H1 (cell line): ENCODE measurements around the gene TCHP. TPM values are rescaled to one million over a fixed set of nuclear protein-coding genes. Genes with fewer than 3 reads are reported as not detected.

Experiments used
- CTCF ChIA-PET: fragments of 300-600 bp; sonication (Branson Sonifier 250); formaldehyde crosslinking; loops from one replicate; lab custom pipeline; 2021; ENCODE audit not compliant: partially characterized antibody; lab: Charles Lee
- POLR2A ChIA-PET: fragments of 300-600 bp; sonication (Branson Sonifier 250); formaldehyde crosslinking; loops from one replicate; lab custom pipeline; 2021; ENCODE audit warnings: inconsistent platforms; ENCODE audit not compliant: partially characterized antibody; lab: Charles Lee
- DNase-seq, 2 experiments: peaks; one replicate each; pipeline versions ENCODE4 v3.0.0 to v3.0.0-alpha.2; 2010 to 2022; ENCODE audit warnings: low spot score in 2 of 2, low read depth in 1 of 2, mixed read lengths in 1 of 2
- FAIRE-seq: peaks from 2 replicates; lab custom pipeline; 2011; peaks lifted over from hg19 to GRCh38; lab: Jason Lieb, UNC
- H2AFZ ChIP-seq: 2 replicates; pipeline ENCODE4 v1.8.1; 2012; ENCODE audit warnings: low read length, inconsistent platforms
- H2AK5ac ChIP-seq: 2 replicates; pipeline ENCODE4 v1.6.1; 2013; ENCODE audit warnings: low read depth, low read length
- H2BK120ac ChIP-seq: replicated peaks from 2 replicates; pipeline ENCODE3; 2013; ENCODE audit warnings: low read depth, low read length, inconsistent platforms
- H2BK12ac ChIP-seq: 2 replicates; pipeline ENCODE4 v1.6.1; 2013; ENCODE audit warnings: low read depth, low read length
- H2BK15ac ChIP-seq: 2 replicates; pipeline ENCODE4 v1.6.1; 2013; ENCODE audit warnings: low read length
- H2BK20ac ChIP-seq: 2 replicates; pipeline ENCODE4 v1.6.1; 2013; ENCODE audit warnings: low read length
- H2BK5ac ChIP-seq: 2 replicates; pipeline ENCODE4 v1.6.1; 2013; ENCODE audit warnings: low read depth, low read length
- H3K14ac ChIP-seq: 2 replicates; pipeline ENCODE4 v1.6.1; 2013; ENCODE audit warnings: inconsistent platforms; ENCODE audit not compliant: insufficient read length
- H3K18ac ChIP-seq: 2 replicates; pipeline ENCODE4 v1.6.1; 2013; ENCODE audit warnings: low read length; ENCODE audit errors: extremely low read depth
- H3K23ac ChIP-seq: 2 replicates; pipeline ENCODE4 v1.6.1; 2013; ENCODE audit warnings: inconsistent platforms; ENCODE audit not compliant: insufficient read length
- H3K23me2 ChIP-seq: 2 replicates; pipeline ENCODE4 v1.6.1; 2013; ENCODE audit warnings: low read depth, low read length
- H3K27ac ChIP-seq: 2 replicates; pipeline ENCODE4 v1.6.1; 2011; ENCODE audit warnings: low read depth, low read length, inconsistent platforms
- H3K27me3 ChIP-seq, 4 experiments: replicated peaks in 1 of 4; 1 replicate in 1 of 4; 2 replicates in 3 of 4; pipeline versions ENCODE4 v1.6.1 to v1.8.1; 2011 to 2013; ENCODE audit warnings: low read length in 3 of 4, mild to moderate bottlenecking in 3 of 4, inconsistent platforms in 2 of 4, mixed read lengths in 2 of 4, moderate library complexity in 1 of 4; ENCODE audit not compliant: control insufficient read depth in 3 of 4, insufficient read depth in 3 of 4; ENCODE audit errors: extremely low read depth in 1 of 4
- H3K36me3 ChIP-seq, 4 experiments: 2 replicates each; pipeline versions ENCODE4 v1.6.1 to v1.8.1; 2011 to 2013; ENCODE audit warnings: mild to moderate bottlenecking in 4 of 4, low read length in 3 of 4, moderate library complexity in 2 of 4, control low read depth in 1 of 4, inconsistent platforms in 1 of 4; ENCODE audit not compliant: insufficient read depth in 4 of 4, control insufficient read depth in 2 of 4
- H3K4ac ChIP-seq: replicated peaks from 2 replicates; pipeline ENCODE3; 2013; ENCODE audit warnings: low read length, low read depth, mixed read lengths, inconsistent platforms; ENCODE audit not compliant: insufficient read length
- H3K4me1 ChIP-seq, 4 experiments: replicated peaks in 1 of 4; 1 replicate in 1 of 4; 2 replicates in 3 of 4; pipeline versions ENCODE4 v1.6.1 to v1.8.1; 2011 to 2013; ENCODE audit warnings: low read length in 3 of 4, inconsistent platforms in 2 of 4, mixed read lengths in 1 of 4; ENCODE audit not compliant: insufficient read depth in 4 of 4, control insufficient read depth in 3 of 4
- H3K4me2 ChIP-seq, 2 experiments: 2 replicates each; pipeline versions ENCODE4 v1.6.1 to v1.8.1; 2011 to 2013; ENCODE audit warnings: low read depth in 2 of 2, low read length in 2 of 2, control low read depth in 1 of 2, inconsistent platforms in 1 of 2, mild to moderate bottlenecking in 1 of 2; ENCODE audit not compliant: insufficient read depth in 1 of 2
- H3K4me3 ChIP-seq, 4 experiments: fragments of 200-600, 300-600 bp in 1 of 4; sonication (generic), shearing (Covaris generic), sonication (Bioruptor Twin) in 1 of 4; 2 replicates each; pipeline versions ENCODE4 v1.5.1 to v1.8.1; 2011 to 2016; ENCODE audit warnings: low read length in 4 of 4, low read depth in 3 of 4, control low read depth in 2 of 4, inconsistent platforms in 2 of 4, mild to moderate bottlenecking in 2 of 4, mixed read lengths in 1 of 4, moderate library complexity in 1 of 4; ENCODE audit not compliant: insufficient read depth in 2 of 4; ENCODE audit errors: extremely low read depth in 1 of 4
- H3K56ac ChIP-seq: replicated peaks from 2 replicates; pipeline ENCODE3; 2013; ENCODE audit warnings: low read depth, mild to moderate bottlenecking, mixed read lengths, low read length, inconsistent platforms; ENCODE audit not compliant: insufficient read length
- H3K79me1 ChIP-seq: 2 replicates; pipeline ENCODE4 v1.6.1; 2013; ENCODE audit warnings: low read depth, low read length, control low read depth
- H3K79me2 ChIP-seq, 2 experiments: 2 replicates each; pipeline versions ENCODE4 v1.6.1 to v1.8.1; 2012 to 2013; ENCODE audit warnings: low read length in 2 of 2, mild to moderate bottlenecking in 2 of 2, inconsistent platforms in 1 of 2; ENCODE audit not compliant: insufficient read depth in 2 of 2, control insufficient read depth in 1 of 2
- H3K9ac ChIP-seq, 4 experiments: replicated peaks in 1 of 4; 1 replicate in 1 of 4; 2 replicates in 3 of 4; pipeline versions ENCODE4 v1.6.1 to v1.8.1; 2011 to 2013; ENCODE audit warnings: low read depth in 3 of 4, low read length in 3 of 4, control low read depth in 2 of 4, mild to moderate bottlenecking in 2 of 4, moderate library complexity in 2 of 4, inconsistent platforms in 1 of 4; ENCODE audit errors: extremely low read depth in 1 of 4
- H3K9me3 ChIP-seq, 2 experiments: 2 replicates each; pipeline versions ENCODE4 v1.6.1 to v1.8.1; 2012 to 2013; ENCODE audit warnings: mild to moderate bottlenecking in 2 of 2, moderate library complexity in 2 of 2, control low read depth in 1 of 2, inconsistent platforms in 1 of 2, low read depth in 1 of 2, low read length in 1 of 2, mixed read lengths in 1 of 2; ENCODE audit not compliant: insufficient read depth in 2 of 2
- H4K20me1 ChIP-seq, 2 experiments: replicated peaks in 1 of 2; 2 replicates each; pipeline versions ENCODE3 to v1.8.1; 2011 to 2013; ENCODE audit warnings: inconsistent platforms in 2 of 2, low read length in 2 of 2, mild to moderate bottlenecking in 1 of 2; ENCODE audit not compliant: insufficient read depth in 2 of 2, control insufficient read depth in 1 of 2
- H4K5ac ChIP-seq: 2 replicates; pipeline ENCODE4 v1.6.1; 2013; ENCODE audit warnings: low read length, low read depth, mixed read lengths, inconsistent platforms; ENCODE audit not compliant: insufficient read length
- H4K8ac ChIP-seq: 2 replicates; pipeline ENCODE4 v1.8.0; 2013; ENCODE audit warnings: mild to moderate bottlenecking, moderate library complexity, low read length, inconsistent platforms; ENCODE audit not compliant: insufficient read depth; ENCODE audit errors: extremely low read depth
- H4K91ac ChIP-seq: replicated peaks from 2 replicates; pipeline ENCODE3; 2013; ENCODE audit warnings: low read length, mixed read lengths, inconsistent platforms; ENCODE audit not compliant: insufficient read length
- ATF2 ChIP-seq: IDR thresholded peaks from 2 replicates; pipeline ENCODE4 v1.6.1; 2012; ENCODE audit warnings: low read length, inconsistent platforms
- CHD2 ChIP-seq: IDR thresholded peaks from 2 replicates; pipeline ENCODE4 v1.6.1; 2012; ENCODE audit warnings: low read length, improper control_type of control experiment
- FOSL1 ChIP-seq: IDR thresholded peaks from 2 replicates; pipeline ENCODE4 v1.6.1; 2011; ENCODE audit warnings: mild to moderate bottlenecking, low read depth, low read length, moderate library complexity; ENCODE audit not compliant: insufficient read depth
- GABPA ChIP-seq: IDR thresholded peaks from 2 replicates; pipeline ENCODE4 v1.6.1; 2011; ENCODE audit warnings: mild to moderate bottlenecking, low read length, moderate library complexity, borderline replicate concordance; ENCODE audit not compliant: insufficient read depth
- MAX ChIP-seq: IDR thresholded peaks from 2 replicates; pipeline ENCODE4 v1.6.1; 2012; ENCODE audit warnings: inconsistent platforms
- NANOG ChIP-seq: IDR thresholded peaks from 2 replicates; pipeline ENCODE4 v1.6.1; 2011; ENCODE audit warnings: low read length, low read depth, mild to moderate bottlenecking, inconsistent platforms; ENCODE audit not compliant: insufficient read depth, poor library complexity, severe bottlenecking
- RBBP5 ChIP-seq: IDR thresholded peaks from 2 replicates; pipeline ENCODE4 v1.7.1; 2012; ENCODE audit warnings: low read depth, mild to moderate bottlenecking, inconsistent platforms, low read length, moderate library complexity, borderline replicate concordance
- SIN3A ChIP-seq, 2 experiments: IDR thresholded peaks in 1 of 2; conservative IDR thresholded peaks in 1 of 2; 2 replicates each; pipeline ENCODE4 v1.6.1; 2011 to 2012; ENCODE audit warnings: low read length in 2 of 2, improper control_type of control experiment in 1 of 2, low read depth in 1 of 2, mild to moderate bottlenecking in 1 of 2
- SIRT6 ChIP-seq: IDR thresholded peaks from one replicate; pipeline ENCODE4 v1.7.1; 2012; ENCODE audit warnings: low read length, inconsistent platforms
- SRF ChIP-seq: IDR thresholded peaks from 2 replicates; pipeline ENCODE4 v1.6.1; 2011; ENCODE audit warnings: mild to moderate bottlenecking, low read depth, low read length, moderate library complexity
- TAF1 ChIP-seq: IDR thresholded peaks from 2 replicates; pipeline ENCODE4 v1.6.1; 2011; ENCODE audit warnings: mild to moderate bottlenecking, low read depth, low read length
- WGBS, 2 experiments: shearing (Covaris generic) in 1 of 2; methylation state at CpG; one replicate each; pipeline versions ENCODE4 v1.1.6 to v1.1.7; 2013 to 2015; ENCODE audit warnings: low lambda C conversion rate in 2 of 2, mixed read lengths in 2 of 2, inconsistent platforms in 1 of 2, low coverage in 1 of 2, missing lambda C conversion rate in 1 of 2; ENCODE audit not compliant: insufficient replicate concordance in 2 of 2, insufficient coverage in 1 of 2, insufficient read length in 1 of 2; ENCODE audit errors: extremely low coverage in 1 of 2, missing lambda C conversion rate in 1 of 2; 5-methylcytosine and 5-hydroxymethylcytosine counted together
- polyA plus RNA-seq, 7 experiments: library from polyadenylated mRNA; depleted of rRNA in 3 of 7; stranded (reverse) in 5 of 7; unstranded in 2 of 7; fragments of >200 nt in 5 of 7; fragments of 200-250 nt in 2 of 7; gene quantifications; 1 replicate in 5 of 7; 2 replicates in 1 of 7; 4 replicates in 1 of 7; pipeline versions ENCODE4 v1.2.1 to v1.2.3, GENCODE V29; 2011 to 2013; ENCODE audit warnings: missing spikeins in 2 of 7, mixed read lengths in 2 of 7
- total RNA-seq: library from RNA; stranded (reverse); fragmentation: NEBNext Ultra II Directional; extraction: Animal tissue kit (Norgen Biotek cat#: 25700); gene quantifications from 2 replicates; pipeline ENCODE4 v1.2.1, GENCODE V29; 2021

Gene TCHP
- total and polyA plus RNA-seq, 2 of the 8 experiments (the other 6 are each of a cell fraction or from before 2014, with no cell fraction given): 2.8 to 4.5 TPM

- WGBS, 2 experiments: 83% methylated on average over 4 of the region's 4 CpGs; no CpG with 5 or more reads in 1 of the 2 experiments
- no peak overlapping the region for H3K14ac ChIP-seq
- H3K27me3 ChIP-seq: peaks cover 24 to 51% (median 48%) of the 10 kb centered on the region in 4 experiments
- DNase-seq (no peak), FAIRE-seq (no peak)
- ChIA-PET CTCF (interaction anchor here (1.2 to 2.1 kb wide), 3 partner anchors 16 to 50 kb away, joined by 3 to 12 read pairs (median 4); no protein-coding TSS in a partner anchor), POLR2A (interaction anchor here (2.2 kb wide), 1 partner anchor 14 kb away, joined by 8 read pairs; the partner anchor contains the start of gene GLTP)
- H3K4me1 ChIP-seq: no peaks in the 10 kb centered on the region
- H3K27ac ChIP-seq: no peak overlapping the region
- no peak overlapping the region for H2BK15ac ChIP-seq
- no peak overlapping the region for H4K8ac ChIP-seq
- H3K4ac ChIP-seq: no peak overlapping the region
- no peak overlapping the region for H2BK12ac ChIP-seq
- no peak overlapping the region for H2AK5ac ChIP-seq
- no peak overlapping the region for H2BK120ac ChIP-seq
- no peak overlapping the region for H2BK5ac ChIP-seq
- no peak overlapping the region for H3K56ac ChIP-seq
- peaks cover 0 to 2% of the 10 kb centered on the region in 2 experiments for H4K20me1 ChIP-seq
- no peak overlapping the region for H2BK20ac ChIP-seq
- no peaks in the 10 kb centered on the region for H3K23me2 ChIP-seq
- no peak overlapping the region for H2AFZ ChIP-seq
- no peak overlapping the region for H3K4me3 ChIP-seq
- H3K9me3 ChIP-seq: no peaks in the 10 kb centered on the region
- H4K5ac ChIP-seq: no peak overlapping the region
- no peak overlapping the region for H3K23ac ChIP-seq
- no peak overlapping the region for H4K91ac ChIP-seq
- H3K9ac ChIP-seq: no peak overlapping the region
- no peaks in the 10 kb centered on the region for H3K79me1 ChIP-seq
- H3K18ac ChIP-seq: no peak overlapping the region
- no peaks in the 10 kb centered on the region for H3K79me2 ChIP-seq
- H3K4me2 ChIP-seq: no peak overlapping the region
- H3K36me3 ChIP-seq: no peaks in the 10 kb centered on the region
- no peak for TF ChIP-seq SIN3A (conservative IDR thresholded peaks at IDR 0.05 in 1 of 2, IDR thresholded peaks at IDR 0.05 in 1 of 2; ENCODE audit: low read depth in 1 of 2, low read length in 2 of 2)
- TF ChIP-seq FOSL1: no peak
- no peak for TF ChIP-seq MAX
- TF ChIP-seq SRF: no peak
- no peak for TF ChIP-seq RBBP5
- TF ChIP-seq ATF2: no peak
- TF ChIP-seq SIRT6: no peak
- no peak for TF ChIP-seq GABPA
- TF ChIP-seq TAF1: no peak
- no peak for TF ChIP-seq CHD2
- TF ChIP-seq NANOG: no peak
These were observed 5.1 kb upstream of the TCHP start for GRCh38 chr12:109894939-109895338.
